Gastroesophageal sphincter (tissue), 3 donors: ENCODE measurements around the gene PPM1L.

ENCODE experiments used
- EP300 ChIP-seq: sonication (generic); formaldehyde crosslinking; IDR thresholded peaks from one replicate; pipeline ENCODE4 v1.6.1; 2017; ENCODE audit warnings: antibody characterized with exemption, mild to moderate bottlenecking
- POLR2AphosphoS5 ChIP-seq: sonication (generic); formaldehyde crosslinking; IDR thresholded peaks from one replicate; pipeline ENCODE4 v1.6.1; 2017; ENCODE audit warnings: antibody characterized with exemption
- TF ChIP-seq, protein P1 (sequence below), 4 experiments: fragments of 200-600 bp in 2 of 4; fragments of 450-650 bp in 2 of 4; sonication (generic) in 1 of 4; IDR thresholded peaks; one replicate each; pipeline ENCODE4 v1.5.1; 2017 to 2019; ENCODE audit warnings: antibody characterized with exemption in 4 of 4, mild to moderate bottlenecking in 2 of 4, moderate library complexity in 2 of 4

DNA sequence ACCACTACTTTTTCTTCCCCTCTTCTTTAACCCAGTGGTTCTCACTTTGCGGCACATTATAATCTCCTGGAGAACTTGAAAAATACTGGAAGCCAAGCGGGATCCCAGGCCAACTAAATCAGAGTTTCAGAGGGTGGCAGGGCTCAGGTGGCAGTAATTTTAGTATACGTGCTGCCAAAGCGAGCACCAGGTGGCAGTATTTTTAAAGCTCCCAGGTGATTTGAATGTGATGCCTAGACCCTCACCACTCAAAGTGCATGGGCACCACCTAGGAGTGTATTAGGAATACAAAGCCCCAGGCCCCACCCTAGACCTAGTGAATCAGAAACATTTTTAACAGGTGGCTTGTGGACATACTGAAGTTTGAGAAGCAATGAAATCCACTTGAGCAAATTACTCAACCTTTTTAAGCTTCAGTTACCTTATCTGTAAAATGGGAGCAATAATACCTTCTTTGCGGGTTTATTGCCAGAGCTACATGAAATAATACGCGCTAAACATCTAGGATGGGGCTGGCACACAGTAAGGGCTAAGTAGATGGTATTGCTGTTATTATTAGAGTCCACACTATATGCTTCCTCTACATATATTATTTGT, 340.8 kb downstream of the PPM1L start:
- TF ChIP-seq, protein P1, sequence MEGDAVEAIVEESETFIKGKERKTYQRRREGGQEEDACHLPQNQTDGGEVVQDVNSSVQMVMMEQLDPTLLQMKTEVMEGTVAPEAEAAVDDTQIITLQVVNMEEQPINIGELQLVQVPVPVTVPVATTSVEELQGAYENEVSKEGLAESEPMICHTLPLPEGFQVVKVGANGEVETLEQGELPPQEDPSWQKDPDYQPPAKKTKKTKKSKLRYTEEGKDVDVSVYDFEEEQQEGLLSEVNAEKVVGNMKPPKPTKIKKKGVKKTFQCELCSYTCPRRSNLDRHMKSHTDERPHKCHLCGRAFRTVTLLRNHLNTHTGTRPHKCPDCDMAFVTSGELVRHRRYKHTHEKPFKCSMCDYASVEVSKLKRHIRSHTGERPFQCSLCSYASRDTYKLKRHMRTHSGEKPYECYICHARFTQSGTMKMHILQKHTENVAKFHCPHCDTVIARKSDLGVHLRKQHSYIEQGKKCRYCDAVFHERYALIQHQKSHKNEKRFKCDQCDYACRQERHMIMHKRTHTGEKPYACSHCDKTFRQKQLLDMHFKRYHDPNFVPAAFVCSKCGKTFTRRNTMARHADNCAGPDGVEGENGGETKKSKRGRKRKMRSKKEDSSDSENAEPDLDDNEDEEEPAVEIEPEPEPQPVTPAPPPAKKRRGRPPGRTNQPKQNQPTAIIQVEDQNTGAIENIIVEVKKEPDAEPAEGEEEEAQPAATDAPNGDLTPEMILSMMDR (IDR thresholded peaks at IDR 0.05) = no peak
- TF ChIP-seq EP300 = no peak
- TF ChIP-seq POLR2AphosphoS5 = no peak
